ENCODE results near the gene CTAG1B.
"Not testable (repeated sequence)": the region's sequence is repeated elsewhere in the genome, so short reads cannot be mapped to it uniquely, and the experiment has no call there.

The CTAG1B gene

DNA sequence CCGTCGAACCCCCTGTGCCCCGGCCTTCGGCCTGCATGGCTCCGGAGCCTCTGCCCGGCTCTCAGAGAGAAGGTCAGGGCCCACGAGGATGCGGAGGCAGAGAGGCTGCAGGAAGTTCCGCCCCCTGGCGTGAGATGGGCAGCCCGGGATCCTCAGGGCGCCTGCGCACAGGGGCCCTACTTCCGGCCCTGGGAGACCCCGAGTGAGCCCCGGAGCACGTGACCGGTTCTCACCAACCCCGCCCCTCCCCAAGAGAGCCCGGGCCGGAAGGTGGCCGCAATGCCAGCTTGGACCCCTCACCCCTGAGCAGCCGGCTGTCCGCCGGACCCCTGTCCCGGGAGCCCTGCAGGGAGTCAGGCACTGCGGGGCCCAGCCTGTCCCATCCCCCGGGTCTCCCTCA lies at the start of gene CTAG1B:
Gene CTAG1B (minus strand): TSS at position 101 of the 400 bp plus-strand sequence. CDS start 64 bp downstream, at position 37.
- not testable (repeated sequence) for DNase-seq (ENCODE audit: low read depth in 2 of 2)

DNA sequence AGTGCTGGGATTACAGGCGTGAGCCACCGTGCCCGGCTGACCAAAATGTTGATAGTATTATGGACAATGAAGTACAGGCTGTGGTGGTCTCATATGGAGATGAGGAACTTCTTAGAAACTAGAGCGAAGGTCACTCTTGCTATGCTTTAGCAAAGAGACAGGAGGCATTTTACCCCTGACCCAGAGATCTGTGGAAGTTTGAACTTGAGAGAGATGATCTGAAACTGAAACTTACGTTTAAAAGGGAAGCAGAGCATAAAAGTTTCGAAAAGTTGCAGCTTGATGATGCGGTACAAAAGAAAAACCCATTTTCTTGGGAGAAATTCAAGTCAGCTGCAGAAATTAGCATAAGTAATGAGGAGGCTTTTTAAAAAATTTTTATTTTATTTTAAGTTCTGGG lies 42.8 kb upstream of the CTAG1B start:
- no peak for DNase-seq (ENCODE audit: low read depth in 2 of 2)

- DNase-seq (ENCODE audit: low read depth in 2 of 2) = no peak
Observed at GRCh38 chrX:154661170-154661569, 42.1 kb upstream of the CTAG1B start.

GRCh38 chrX:154660541-154660940 lies 41.5 kb upstream of the CTAG1B start:
- no peak for DNase-seq (ENCODE audit: low read depth in 2 of 2)

- DNase-seq (ENCODE audit: low read depth in 2 of 2) = no peak
Observed at GRCh38 chrX:154658957-154659356, 39.9 kb upstream of the CTAG1B start.

- no peak for DNase-seq (ENCODE audit: low read depth in 2 of 2)
Observed at GRCh38 chrX:154658187-154658586, 39.1 kb upstream of the CTAG1B start.

- no peak for DNase-seq (ENCODE audit: low read depth in 2 of 2)
Observed at GRCh38 chrX:154657226-154657805, 38.2 kb upstream of the CTAG1B start.

GRCh38 chrX:154655786-154656185 lies 36.7 kb upstream of the CTAG1B start:
- no peak for DNase-seq (ENCODE audit: low read depth in 2 of 2)

GRCh38 chrX:154655346-154655745 lies 36.3 kb upstream of the CTAG1B start:
- DNase-seq (ENCODE audit: low read depth in 2 of 2) = no peak

DNA sequence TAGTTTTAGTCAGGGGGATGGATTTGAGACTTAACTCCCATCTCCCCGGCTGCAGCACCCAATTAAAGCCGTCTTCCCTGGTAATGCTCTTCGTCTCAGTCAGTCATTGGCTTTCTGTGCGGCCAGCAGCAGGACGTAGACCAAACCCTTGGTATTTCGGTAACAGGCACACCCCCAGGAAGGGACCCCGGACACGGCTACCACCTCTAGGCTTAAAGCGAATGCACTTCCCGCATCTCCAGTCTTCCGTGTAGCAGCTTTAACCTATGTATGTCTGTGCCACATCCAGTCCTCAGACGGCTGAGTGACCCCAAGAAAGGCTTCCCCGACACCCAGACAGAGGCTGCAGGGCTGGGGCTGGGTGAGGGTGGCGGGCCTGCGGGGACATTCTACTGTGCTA lies 35.8 kb upstream of the CTAG1B start:
- DNase-seq (ENCODE audit: low read depth in 2 of 2) = no peak

- DNase-seq (ENCODE audit: low read depth in 2 of 2) = no peak
Observed at GRCh38 chrX:154654372-154654771, 35.3 kb upstream of the CTAG1B start.

DNA sequence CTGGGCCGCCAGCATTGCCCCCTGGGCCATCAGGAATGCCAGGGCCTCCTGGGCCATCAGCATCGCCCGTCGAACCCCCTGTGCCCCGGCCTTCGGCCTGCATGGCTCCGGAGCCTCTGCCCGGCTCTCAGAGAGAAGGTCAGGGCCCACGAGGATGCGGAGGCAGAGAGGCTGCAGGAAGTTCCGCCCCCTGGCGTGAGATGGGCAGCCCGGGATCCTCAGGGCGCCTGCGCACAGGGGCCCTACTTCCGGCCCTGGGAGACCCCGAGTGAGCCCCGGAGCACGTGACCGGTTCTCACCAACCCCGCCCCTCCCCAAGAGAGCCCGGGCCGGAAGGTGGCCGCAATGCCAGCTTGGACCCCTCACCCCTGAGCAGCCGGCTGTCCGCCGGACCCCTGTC lies 34.3 kb upstream of the CTAG1B start, which contains the start of gene CTAG2:
Gene CTAG2 (minus strand): TSS at position 167 of the 400 bp plus-strand sequence. CDS start 64 bp downstream, at position 103.
- not testable (repeated sequence) for DNase-seq (ENCODE audit: low read depth in 2 of 2)

DNA sequence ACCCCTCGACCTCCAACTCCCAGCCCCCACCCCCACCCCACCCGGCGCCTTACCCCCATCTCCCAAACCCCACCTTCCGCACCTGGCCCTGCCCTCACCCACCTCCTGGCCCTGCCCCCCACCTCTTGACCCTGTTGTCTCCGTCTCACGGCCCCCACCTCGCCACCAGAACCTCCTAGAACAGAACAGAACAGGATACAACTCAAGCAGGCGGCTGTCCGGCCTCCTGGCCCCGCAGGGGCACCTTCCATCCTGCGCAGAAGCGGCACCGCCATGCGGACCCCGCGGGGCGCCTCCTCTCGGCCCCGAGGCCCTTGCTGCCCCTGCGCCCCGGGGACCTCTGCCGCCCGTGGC lies 33.9 kb upstream of the CTAG1B start:
- no peak for DNase-seq (ENCODE audit: low read depth in 2 of 2)

DNA sequence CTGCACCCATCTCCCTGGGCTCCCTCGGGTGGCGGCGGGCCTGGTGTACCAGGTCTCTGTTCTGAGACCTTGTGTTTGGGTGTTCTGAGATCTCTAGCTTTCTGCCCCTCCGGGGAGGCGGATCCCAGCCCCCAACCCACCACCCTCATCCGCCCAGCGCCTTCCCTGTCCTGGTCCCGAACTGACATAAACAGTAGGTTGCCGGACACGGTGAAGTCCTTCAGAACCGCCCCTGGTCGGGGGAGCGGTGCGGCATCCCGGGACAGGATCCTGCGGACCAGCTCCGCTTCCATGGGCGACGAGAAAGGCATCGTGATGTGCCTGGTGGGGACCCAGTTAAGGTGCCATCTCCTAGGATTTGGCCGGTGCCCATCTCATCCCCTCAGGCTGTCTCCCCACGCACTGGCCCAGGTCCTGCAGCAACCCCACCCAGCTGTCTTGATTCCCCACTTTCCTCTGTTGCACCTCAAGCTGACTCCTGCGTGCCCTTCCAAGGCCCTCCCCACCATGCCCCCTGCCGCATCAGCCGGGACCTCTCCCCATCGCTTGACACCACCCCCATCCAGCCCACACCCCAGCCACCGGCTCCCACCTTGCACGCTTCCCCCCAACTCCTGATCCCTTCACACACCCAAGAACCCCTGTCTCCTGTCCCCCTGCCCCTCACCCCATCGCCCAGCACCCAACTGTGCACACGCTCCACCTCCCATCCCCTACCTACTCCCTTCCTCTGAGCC lies 33.4 kb upstream of the CTAG1B start:
- DNase-seq (ENCODE audit: low read depth in 2 of 2) = no peak

DNA sequence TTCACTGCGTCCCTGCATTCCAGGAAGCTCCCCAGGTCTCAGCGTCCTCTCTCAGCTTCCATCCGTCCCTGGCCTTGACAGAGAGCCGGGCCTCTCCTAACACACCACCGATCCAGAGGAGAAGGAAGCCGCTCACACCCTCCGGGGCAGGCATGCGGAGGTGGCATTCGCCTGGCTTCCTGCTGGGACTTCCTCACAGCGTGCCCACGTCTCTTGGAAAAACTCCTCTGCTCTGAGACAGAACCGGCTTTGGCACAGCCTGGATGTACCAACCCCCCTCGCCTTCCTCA lies 31.1 kb upstream of the CTAG1B start:
- no peak for DNase-seq (ENCODE audit: low read depth in 2 of 2)

- DNase-seq (ENCODE audit: low read depth in 2 of 2) = no peak
Observed at GRCh38 chrX:154649503-154650220, 30.6 kb upstream of the CTAG1B start.

- no peak for DNase-seq (ENCODE audit: low read depth in 2 of 2)
Observed at GRCh38 chrX:154648931-154649330, 29.8 kb upstream of the CTAG1B start.

DNA sequence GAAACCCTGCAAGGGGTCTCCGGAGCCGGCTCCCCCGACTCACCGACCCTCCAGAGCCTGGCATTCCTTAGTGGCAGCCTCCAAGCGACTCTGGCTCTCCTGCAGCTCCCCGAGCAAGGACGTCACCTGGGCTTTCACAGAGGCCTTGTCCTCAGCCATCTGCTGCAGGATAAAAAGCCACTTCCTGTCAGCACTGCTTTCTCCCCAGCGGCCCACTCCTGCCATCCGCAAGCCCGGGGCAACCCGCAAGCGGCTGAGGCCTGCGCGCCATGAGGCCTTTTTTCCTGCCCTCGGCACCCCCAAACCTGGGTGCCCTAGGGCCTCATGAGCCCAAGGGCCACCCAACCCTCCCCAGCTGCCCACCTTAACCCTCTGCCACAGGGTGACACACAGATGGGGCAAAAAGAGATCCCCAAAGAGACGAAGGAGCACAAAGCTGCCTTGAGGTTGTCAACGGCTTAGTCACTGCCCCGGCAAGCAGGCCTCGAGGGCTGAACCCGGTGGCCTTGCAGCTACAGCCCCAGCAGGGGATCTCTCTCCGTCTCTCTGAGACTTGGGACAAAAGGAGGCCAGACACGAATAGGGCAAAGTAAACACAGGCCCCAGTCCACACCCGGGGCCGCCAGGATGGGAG lies 26.8 kb upstream of the CTAG1B start:
- DNase-seq (ENCODE audit: low read depth in 2 of 2) = not testable (repeated sequence)

DNA sequence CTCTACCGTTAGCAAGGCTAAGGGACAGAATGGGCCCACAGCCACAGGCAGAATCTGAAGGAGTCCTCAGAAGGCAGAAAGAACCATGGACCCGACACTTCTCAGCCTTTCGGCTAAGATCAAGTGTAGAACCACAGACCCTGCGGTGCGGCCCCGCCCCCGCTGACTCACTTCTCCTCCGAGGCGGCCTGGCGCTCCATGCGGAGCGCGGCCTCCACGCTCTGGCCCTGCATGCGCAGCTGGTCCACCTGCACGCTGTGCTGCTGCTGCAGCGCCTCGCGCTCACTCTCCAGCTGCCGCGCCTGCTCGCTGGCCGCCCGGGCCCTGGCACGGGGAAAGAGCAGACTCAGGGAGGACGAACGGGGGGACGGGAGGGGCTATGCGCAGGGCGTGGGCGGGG lies 24.6 kb upstream of the CTAG1B start:
- DNase-seq (ENCODE audit: low read depth in 2 of 2) = not testable (repeated sequence)

DNA sequence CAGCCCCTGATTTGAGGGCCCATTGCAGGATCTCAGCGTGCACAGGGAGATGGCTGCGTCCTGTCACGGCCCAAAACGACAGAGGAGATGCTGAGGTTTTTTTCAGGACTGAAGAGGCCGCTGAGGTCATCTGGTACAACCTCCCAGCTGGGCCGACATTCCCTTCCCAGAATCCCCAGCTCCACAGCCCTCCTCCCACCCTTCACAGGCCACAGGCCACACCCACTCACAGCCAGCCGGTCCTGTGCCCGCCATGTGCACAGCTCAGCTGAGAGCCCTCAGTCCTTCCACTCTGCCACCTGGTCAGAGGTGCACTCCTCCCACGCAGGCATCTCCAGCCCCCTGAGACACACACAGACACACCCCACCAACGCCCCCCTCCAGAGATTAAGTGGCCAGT lies 22.7 kb upstream of the CTAG1B start:
- not testable (repeated sequence) for DNase-seq (ENCODE audit: low read depth in 2 of 2)

GRCh38 chrX:154633661-154634060 lies 14.6 kb upstream of the CTAG1B start:
- not testable (repeated sequence) for DNase-seq (ENCODE audit: low read depth in 2 of 2)

DNA sequence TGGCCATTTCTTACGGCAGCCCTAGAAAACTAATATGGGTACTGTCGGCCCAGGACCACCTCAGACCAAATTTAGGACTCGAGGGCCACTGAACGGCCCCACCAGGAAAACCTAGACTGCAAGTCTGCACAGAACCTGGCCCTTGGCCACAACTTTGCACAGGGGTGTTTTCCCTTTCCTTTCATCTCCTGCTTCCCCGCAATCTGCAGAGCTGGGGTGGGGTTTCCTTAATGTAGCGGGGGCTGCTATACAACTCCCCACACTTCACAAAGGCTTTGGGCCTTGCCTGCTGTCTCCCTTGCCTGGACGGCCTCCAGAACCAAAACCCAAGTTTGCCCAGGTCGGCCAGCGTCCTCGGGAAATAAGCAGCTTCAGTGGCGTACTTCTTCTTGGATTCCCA lies 11.9 kb upstream of the CTAG1B start:
- DNase-seq (ENCODE audit: low read depth in 2 of 2) = not testable (repeated sequence)

DNA sequence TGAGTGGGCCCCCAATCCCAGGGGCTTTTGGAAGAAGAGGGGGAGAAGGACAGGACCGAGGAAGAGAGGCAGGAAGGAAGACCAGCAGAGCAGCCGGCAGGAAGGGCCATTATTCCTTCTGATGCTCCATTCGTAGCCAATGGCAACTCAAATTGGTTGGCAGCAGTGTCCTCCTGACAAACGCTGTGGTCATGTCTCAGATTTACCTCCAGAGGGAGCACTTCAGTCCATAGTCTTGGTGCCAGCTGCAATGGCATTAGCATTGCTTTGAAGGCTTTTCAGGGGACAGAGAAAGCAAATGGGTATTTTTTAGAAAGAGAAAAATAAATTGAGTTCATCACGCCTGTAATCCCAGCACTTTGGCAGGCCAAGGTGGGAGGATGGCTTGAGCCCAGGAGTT lies 9.9 kb upstream of the CTAG1B start:
- not testable (repeated sequence) for DNase-seq (ENCODE audit: low read depth in 2 of 2)

Measured in stimulated activated CD4-positive, alpha-beta T cell treated with anti-CD3 and anti-CD28 coated beads, Interleukin-1b, Interleukin-23, amount 100 ng/mL, for 1 hour (primary cell).